Measurements from ENCODE around the gene PCSK7. TPM values are rescaled to one million over a fixed set of nuclear protein-coding genes. Genes with fewer than 3 reads are reported as not detected.
A peak's percentile ranks its signal among the peaks of the same experiment; 100 is the strongest.

The PCSK7 gene
- total and polyA plus RNA-seq, 10 of the 15 experiments (the other 5 are each of a cell fraction or from before 2014, with no cell fraction given), result 5.5 to 81.5 (median 51.6) TPM

GRCh38 chr11:117189191-117189940, 42.5 kb downstream of the PCSK7 start (continued):
- TF ChIP-seq E2F4 (IDR thresholded peaks at IDR 0.05; ENCODE audit: low read depth, low read length), result no peak
- no peak for TF ChIP-seq ATF2 (IDR thresholded peaks at IDR 0.05; ENCODE audit: low read length)
- TF ChIP-seq STAT1 (conservative IDR thresholded peaks at IDR 0.05), result no peak
- TF ChIP-seq ATF7 (IDR thresholded peaks at IDR 0.05; ENCODE audit: low read depth), result peak; percentile 29; the same call in 1 of the 2 replicates
- TF ChIP-seq PAX5 (IDR thresholded peaks at IDR 0.05; ENCODE audit: borderline replicate concordance, low read depth, low read length), result peak; percentile 89
- no peak for TF ChIP-seq E4F1 (IDR thresholded peaks at IDR 0.05; ENCODE audit: borderline replicate concordance, partially characterized antibody)
- TF ChIP-seq RUNX3 (IDR thresholded peaks at IDR 0.05; ENCODE audit: low read length), result 0 out of 2 replicates have a peak, but pooled peaks have one; percentile 37

Data from GM12878 (cell line).